Suprapubic skin (tissue), 4 donors: ENCODE results near the gene PAOX. TPM values are rescaled to one million over a fixed set of nuclear protein-coding genes. Genes with fewer than 3 reads are reported as not detected.
A peak's percentile ranks its signal among the peaks of the same experiment; 100 is the strongest.

Source experiments
- DNase-seq, 2 donors: peaks; one replicate each; pipeline ENCODE4 v3.0.0-alpha.2; 2019; ENCODE audit warnings: low spot score in 2 of 2
- H3K27ac ChIP-seq: fragments of 200-600 bp; sonication (generic); one replicate; pipeline ENCODE4 v1.5.1; 2019
- H3K27me3 ChIP-seq: fragments of 200-600 bp; sonication (generic); one replicate; pipeline ENCODE4 v1.5.1; 2019
- H3K36me3 ChIP-seq: fragments of 200-600 bp; sonication (generic); one replicate; pipeline ENCODE4 v1.5.1; 2019
- H3K4me1 ChIP-seq: fragments of 200-600 bp; sonication (generic); one replicate; pipeline ENCODE4 v1.5.1; 2019
- H3K4me3 ChIP-seq: fragments of 200-600 bp; sonication (generic); one replicate; pipeline ENCODE4 v1.5.1; 2019; ENCODE audit warnings: mild to moderate bottlenecking
- H3K9me3 ChIP-seq: fragments of 200-600 bp; sonication (generic); one replicate; pipeline ENCODE4 v1.5.1; 2019
- CTCF ChIP-seq, 2 donors: fragments of 200-600 bp in 1 of 2; fragments of 450-650 bp in 1 of 2; sonication (generic) in 1 of 2; IDR thresholded peaks; one replicate each; pipeline ENCODE4 v1.5.1; 2016 to 2019; ENCODE audit warnings: antibody characterized with exemption in 2 of 2, mild to moderate bottlenecking in 1 of 2, moderate library complexity in 1 of 2
- EP300 ChIP-seq: sonication (generic); formaldehyde crosslinking; IDR thresholded peaks from one replicate; pipeline ENCODE4 v1.6.1; 2017; ENCODE audit warnings: antibody characterized with exemption
- POLR2A ChIP-seq, 2 donors: fragments of 450-650 bp; IDR thresholded peaks; one replicate each; pipeline ENCODE4 v1.6.1; 2017; ENCODE audit warnings: antibody characterized with exemption in 2 of 2, mild to moderate bottlenecking in 2 of 2, moderate library complexity in 2 of 2
- POLR2AphosphoS5 ChIP-seq, 3 donors: sonication (generic); formaldehyde crosslinking; IDR thresholded peaks; one replicate each; pipeline ENCODE4 v1.6.1; 2017; ENCODE audit warnings: antibody characterized with exemption in 3 of 3
- WGBS: methylation state at CpG from one replicate; pipeline ENCODE4 v1.1.5; 2018; 5-methylcytosine and 5-hydroxymethylcytosine counted together
- total RNA-seq, 4 donors: library from RNA; depleted of rRNA; stranded (reverse); fragments of >200 nt; gene quantifications; one replicate each; pipeline ENCODE4 v1.1.0, GENCODE V29; 2016

PAOX gene
- total RNA-seq, 4 donors from 2014 or later = 7.8 to 23.4 (median 14.3) TPM

GRCh38 chr10:133368153-133368552, 10.9 kb upstream of the PAOX start:
- no peak for DNase-seq
- Histone ChIP-seq H3K4me1 (peaks cover 27% of the 10 kb centered on the region), H3K36me3 (peaks cover 71% of the 10 kb centered on the region), H3K27ac (no peak overlapping the region), H3K27me3 (no peaks in the 10 kb centered on the region), H3K4me3 (no peak overlapping the region), H3K9me3 (no peaks in the 10 kb centered on the region)
- TF ChIP-seq POLR2AphosphoS5 (IDR thresholded peaks at IDR 0.05) (no peak), CTCF (IDR thresholded peaks at IDR 0.05) (no peak), EP300 (no peak), POLR2A (IDR thresholded peaks at IDR 0.05) (no peak)
- 71% methylated on average over 1 of the region's 7 CpGs for WGBS

GRCh38 chr10:133370030-133370786, 8.9 kb upstream of the PAOX start:
- Histone ChIP-seq H3K9me3 (no peaks in the 10 kb centered on the region), H3K36me3 (peaks cover 56% of the 10 kb centered on the region), H3K4me3 (no peak overlapping the region), H3K27me3 (no peaks in the 10 kb centered on the region), H3K27ac (no peak overlapping the region), H3K4me1 (peaks cover 23% of the 10 kb centered on the region)
- no peak for DNase-seq
- 93% methylated on average over 20 of the region's 24 CpGs for WGBS
- TF ChIP-seq EP300 = no peak
- TF ChIP-seq CTCF (IDR thresholded peaks at IDR 0.05) = no peak
- TF ChIP-seq POLR2AphosphoS5 (IDR thresholded peaks at IDR 0.05) = no peak
- no peak for TF ChIP-seq POLR2A (IDR thresholded peaks at IDR 0.05)

- Histone ChIP-seq H3K9me3 (no peaks in the 10 kb centered on the region), H3K4me3 (peak overlapping the region; percentile 90), H3K27ac (no peak overlapping the region), H3K27me3 (no peaks in the 10 kb centered on the region), H3K36me3 (peaks cover 38% of the 10 kb centered on the region), H3K4me1 (peaks cover 23% of the 10 kb centered on the region)
- DNase-seq = no peak
- TF ChIP-seq EP300 (no peak), POLR2AphosphoS5 (IDR thresholded peaks at IDR 0.05) (no peak), POLR2A (IDR thresholded peaks at IDR 0.05) (no peak), CTCF (IDR thresholded peaks at IDR 0.05) (no peak)
- no CpG with 5 or more reads among the region's 20 CpGs for WGBS
Measured at GRCh38 chr10:133372507-133372906, 6.6 kb upstream of the PAOX start.

- 2% methylated on average over 22 of the region's 89 CpGs for WGBS
- H3K9me3 ChIP-seq = no peaks in the 10 kb centered on the region
- peaks cover 31% of the 10 kb centered on the region for H3K36me3 ChIP-seq
- H3K27ac ChIP-seq = peak within 1 kb of the TSS; percentile 88
- peak; percentile 95 to 97 for DNase-seq
- TF ChIP-seq EP300 (no peak), POLR2A (IDR thresholded peaks at IDR 0.05) (no peak), POLR2AphosphoS5 (IDR thresholded peaks at IDR 0.05) (no peak), CTCF (IDR thresholded peaks at IDR 0.05) (no peak)
- peak within 1 kb of the TSS; percentile 90 for H3K4me3 ChIP-seq
- peaks cover 31% of the 10 kb centered on the region for H3K4me1 ChIP-seq
- no peaks in the 10 kb centered on the region for H3K27me3 ChIP-seq
Measured at GRCh38 chr10:133373174-133374090, 5.6 kb upstream of the PAOX start, which contains the start of gene ECHS1. ECHS1 (minus strand) TSS chr10:133373354; CDS start chr10:133373333, 21 bp downstream.
